K562 (cell line): Measurements from ENCODE around the gene KRTAP4-3. TPM values are rescaled to one million over a fixed set of nuclear protein-coding genes. Genes with fewer than 3 reads are reported as not detected.

Source experiments
- ATAC-seq: fragments of 200-7000 bp; cut with Tn5 transposase; 3 replicates; pipeline ENCODE4 v1.9.1; 2020; ENCODE audit warnings: moderate library complexity
- BruUV-seq: library from RNA; stranded (reverse); fragments of 400-500 nt; replicated peaks from 2 replicates; lab custom pipeline; 2021; lab: Mats Ljungman, UMichigan
- CTCF ChIA-PET: fragments of 300-600 bp; formaldehyde crosslinking; extraction: SDS; loops from one replicate; lab custom pipeline; 2021; ENCODE audit warnings: low intra/inter-chr PET ratio; lab: Yijun Ruan, JAX
- POLR2A ChIA-PET: fragments of 300-600, 350-650 bp; sonication (Branson Sonifier 250); formaldehyde crosslinking; extraction: SDS; loops from one replicate; lab custom pipeline; 2021; ENCODE audit warnings: antibody characterized with exemption, inconsistent platforms; lab: Yijun Ruan, JAX
- DNase-seq, 4 experiments: peaks; one replicate each; pipeline versions ENCODE4 v3.0.0 to v3.0.0-alpha.2; 2011 to 2018; ENCODE audit warnings: low spot score in 3 of 4, mixed read lengths in 3 of 4; ENCODE audit errors: extremely low read depth in 1 of 4
- FAIRE-seq: peaks from 2 replicates; lab custom pipeline; 2011; peaks lifted over from hg19 to GRCh38; lab: Jason Lieb, UNC
- H2AFZ ChIP-seq: 2 replicates; pipeline ENCODE4 v1.6.0; 2011; ENCODE audit warnings: low read depth, low read length, control low read depth, inconsistent platforms
- H3K27ac ChIP-seq: fragments of 200-600 bp; 3 replicates; pipeline ENCODE4 v1.8.0; 2011; ENCODE audit warnings: low read depth, mild to moderate bottlenecking, control low read depth, inconsistent platforms, low read length, moderate library complexity, mixed read lengths; ENCODE audit errors: extremely low read depth
- H3K27me3 ChIP-seq, 2 experiments: fragments of 300-600 bp in 1 of 2; 2 replicates in 1 of 2; 3 replicates in 1 of 2; pipeline versions ENCODE4 v1.6.0 to v1.8.0; 2011; ENCODE audit warnings: inconsistent platforms in 2 of 2, low read length in 2 of 2, mild to moderate bottlenecking in 1 of 2, mixed read lengths in 1 of 2, moderate library complexity in 1 of 2; ENCODE audit not compliant: control insufficient read depth in 2 of 2, insufficient read depth in 2 of 2
- H3K36me3 ChIP-seq: fragments of 300-600 bp; 3 replicates; pipeline ENCODE4 v1.8.0; 2011; ENCODE audit warnings: mild to moderate bottlenecking, low read length, inconsistent platforms; ENCODE audit not compliant: control insufficient read depth, insufficient read depth
- H3K4me1 ChIP-seq, 2 experiments: fragments of 200-600 bp in 1 of 2; replicated peaks in 1 of 2; 2 replicates in 1 of 2; 3 replicates in 1 of 2; pipeline versions ENCODE4 v1.5.1 to v1.8.0; 2011; ENCODE audit warnings: inconsistent platforms in 2 of 2, low read length in 2 of 2, mild to moderate bottlenecking in 1 of 2, mixed read lengths in 1 of 2, moderate library complexity in 1 of 2; ENCODE audit not compliant: control insufficient read depth in 2 of 2, insufficient read depth in 2 of 2
- H3K4me2 ChIP-seq: 2 replicates; pipeline ENCODE4 v1.6.1; 2011; ENCODE audit warnings: low read length, control low read depth, inconsistent platforms, mixed read lengths; ENCODE audit not compliant: insufficient read depth
- H3K4me3 ChIP-seq: fragments of 200-600 bp; sonication (generic), shearing (Covaris generic); 2 replicates; pipeline ENCODE4 v1.5.1; 2016; ENCODE audit warnings: control low read depth, inconsistent platforms
- H3K79me2 ChIP-seq: fragments of 200-600 bp; 3 replicates; pipeline ENCODE4 v1.8.0; 2011; ENCODE audit warnings: low read length, inconsistent platforms; ENCODE audit not compliant: control insufficient read depth, insufficient read depth
- H3K9ac ChIP-seq, 2 experiments: 2 replicates each; pipeline versions ENCODE4 v1.6.0 to v1.6.1; 2011; ENCODE audit warnings: low read depth in 2 of 2, low read length in 2 of 2, control low read depth in 1 of 2, inconsistent platforms in 1 of 2, mild to moderate bottlenecking in 1 of 2, mixed read lengths in 1 of 2; ENCODE audit not compliant: insufficient read depth in 1 of 2
- H3K9me1 ChIP-seq: one replicate; pipeline ENCODE4 v1.6.0; 2011; ENCODE audit warnings: inconsistent platforms, mild to moderate bottlenecking, low read length, moderate library complexity; ENCODE audit not compliant: control insufficient read depth, insufficient read depth
- H3K9me3 ChIP-seq: replicated peaks from 2 replicates; pipeline ENCODE4 v1.5.1; 2011; ENCODE audit warnings: low read depth, low read length, inconsistent platforms; ENCODE audit not compliant: control insufficient read depth, insufficient read depth
- H4K20me1 ChIP-seq: replicated peaks from 2 replicates; pipeline ENCODE4 v1.6.1; 2011; ENCODE audit warnings: low read length, inconsistent platforms, mixed read lengths; ENCODE audit not compliant: control insufficient read depth, insufficient read depth
- ARID1B ChIP-seq: fragments of 450-650 bp; IDR thresholded peaks from 2 replicates; pipeline ENCODE4 v1.6.1; 2016; ENCODE audit warnings: antibody characterized with exemption, mild to moderate bottlenecking, inconsistent platforms
- ATF7 ChIP-seq: fragments of 450-650 bp; IDR thresholded peaks from 2 replicates; pipeline ENCODE4 v1.7.1; 2014; ENCODE audit warnings: mild to moderate bottlenecking, moderate library complexity
- HSF4 ChIP-seq: fragments of 250-450 bp; sonication (Bioruptor Pico); IDR thresholded peaks from 2 replicates; pipeline ENCODE4 v2.1.2; 2022; ENCODE audit warnings: mild to moderate bottlenecking, moderate library complexity, borderline replicate concordance
- MECOM ChIP-seq: fragments of 250-450 bp; sonication (Bioruptor Pico); IDR thresholded peaks from 2 replicates; pipeline ENCODE4 v1.8.0; 2022; ENCODE audit warnings: inconsistent platforms
- PHTF2 ChIP-seq: fragments of 250-450 bp; sonication (Bioruptor Pico); IDR thresholded peaks from 2 replicates; pipeline ENCODE4 v1.5.0; 2021; ENCODE audit warnings: mild to moderate bottlenecking
- PYGO2 ChIP-seq: fragments of 450-650 bp; IDR thresholded peaks from 2 replicates; pipeline ENCODE4 v1.6.1; 2016; ENCODE audit warnings: mild to moderate bottlenecking, missing genetic modification characterization, moderate library complexity, missing compliant biosample characterization
- SMAD2 ChIP-seq: fragments of 150-350 bp; IDR thresholded peaks from 2 replicates; pipeline ENCODE4 v1.6.1; 2014; ENCODE audit warnings: low read depth, mild to moderate bottlenecking, low read length
- SMARCB1 ChIP-seq: IDR thresholded peaks from 2 replicates; pipeline ENCODE4 v1.6.1; 2011; ENCODE audit warnings: improper control_type of control experiment, low read depth; ENCODE audit not compliant: insufficient read length
- SNRNP70 ChIP-seq: fragments of 200-400 bp; formaldehyde crosslinking; optimal IDR thresholded peaks from 2 replicates; pipeline ENCODE3; 2017; ENCODE audit warnings: low read depth, low read length
- ZNF696 ChIP-seq: fragments of 250-450 bp; sonication (Bioruptor Pico); conservative IDR thresholded peaks from 2 replicates; pipeline ENCODE4 v1.4.0; 2020; ENCODE audit warnings: mild to moderate bottlenecking, moderate library complexity
- ZNF77 ChIP-seq: fragments of 250-450 bp; sonication (Bioruptor Pico); IDR thresholded peaks from 2 replicates; pipeline ENCODE4 v1.5.0; 2020
- WGBS: fragments of 100-300 bp; shearing (Covaris generic); methylation state at CpG from one replicate; pipeline ENCODE4 v1.1.6; 2016; ENCODE audit warnings: low coverage, mixed read lengths; ENCODE audit not compliant: insufficient coverage; ENCODE audit errors: missing lambda C conversion rate; 5-methylcytosine and 5-hydroxymethylcytosine counted together
- in situ Hi-C: fragments of 300-500 bp; cut with MboI; formaldehyde crosslinking; loops from 4 replicates; pipeline ENCODE4 v1.15.0; 2018; ENCODE audit warnings: inconsistent platforms, mixed read lengths
- intact Hi-C: fragments of 100-400 bp; cut with micrococcal nuclease; formaldehyde crosslinking; loops from 2 replicates; pipeline ENCODE4 v1.14.2; 2022
- polyA plus RNA-seq, 8 experiments: library from polyadenylated mRNA; depleted of rRNA in 4 of 8; stranded (reverse) in 5 of 8; unstranded in 3 of 8; fragments of >200 nt; fragmentation: Nextera tagmentation in 2 of 8; fragmentation: Illumina TruSeq in 1 of 8; extraction: Ambion mirVana in 2 of 8; extraction: Trizol in 1 of 8; gene quantifications; 2 replicates each; pipeline versions ENCODE4 v1.2.1 to v1.2.3, GENCODE V29; 2011 to 2014; ENCODE audit warnings: inconsistent platforms in 1 of 8, missing spikeins in 1 of 8
- total RNA-seq, 7 experiments: library from RNA; depleted of rRNA in 6 of 7; stranded (reverse); fragments of >200 nt in 6 of 7; fragmentation: Illumina TruSeq in 2 of 7; extraction: Trizol in 2 of 7; gene quantifications; 2 replicates each; pipeline versions ENCODE4 v1.2.1 to v1.2.3, GENCODE V29; 2011 to 2021; ENCODE audit warnings: low replicate concordance in 1 of 7
- TF ChIP-seq, protein P1 (sequence below): fragments of 250-450 bp; sonication (Bioruptor Pico); IDR thresholded peaks from 2 replicates; pipeline ENCODE4 v1.8.0; 2021; ENCODE audit warnings: moderate library complexity, mild to moderate bottlenecking, inconsistent platforms
- TF ChIP-seq, protein P2 (sequence below), 2 experiments: fragments of 450-650 bp in 1 of 2; sonication (generic) in 1 of 2; formaldehyde crosslinking in 1 of 2; IDR thresholded peaks in 1 of 2; conservative IDR thresholded peaks in 1 of 2; 2 replicates each; pipeline versions ENCODE4 v1.6.1 to v1.8.1; 2016 to 2023; ENCODE audit warnings: mild to moderate bottlenecking in 2 of 2, moderate library complexity in 2 of 2, inconsistent platforms in 1 of 2, missing genetic modification reagents in 1 of 2

Gene KRTAP4-3
- total and polyA plus RNA-seq, 9 of the 15 experiments (the other 6 are each of a cell fraction or from before 2014, with no cell fraction given), result not detected

DNA sequence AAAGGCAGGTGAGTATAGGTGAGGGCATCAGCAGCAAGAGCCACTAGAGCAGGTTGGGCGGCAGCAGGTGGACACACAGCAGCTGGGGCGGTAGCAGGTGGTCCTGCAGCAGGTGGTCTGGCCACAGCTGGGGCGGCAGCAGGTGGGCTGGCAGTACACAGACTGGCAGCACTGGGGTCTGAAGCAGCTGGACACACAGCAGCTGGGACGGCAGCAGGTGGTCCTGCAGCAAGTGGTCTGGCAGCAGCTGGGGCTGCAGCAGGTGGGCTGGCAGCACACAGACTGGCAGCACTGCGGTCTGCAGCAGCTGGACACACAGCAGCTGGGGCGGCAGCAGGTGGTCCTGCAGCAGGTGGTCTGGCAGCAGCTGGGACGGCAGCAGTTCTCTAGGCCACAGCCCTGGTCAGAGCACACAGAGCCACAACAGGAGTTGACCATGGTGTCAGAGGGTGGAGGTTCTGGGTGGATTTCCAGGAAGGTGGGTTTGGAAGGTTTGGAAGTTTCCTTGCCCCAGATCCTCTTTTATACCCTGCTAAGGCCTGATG, 9.8 kb upstream of the KRTAP4-3 start, which contains the start of gene KRTAP4-2:
KRTAP4-2 (minus strand) TSS at position 495 of the 545 bp plus-strand sequence; CDS start at position 438, 57 bp downstream.
- no peak for FAIRE-seq
- H2AFZ ChIP-seq, result no peak within 1 kb of the TSS
- in situ Hi-C loops, result no loop called here
- H3K4me3 ChIP-seq, result no peak within 1 kb of the TSS
- no peak for ATAC-seq
- no peaks in the 10 kb centered on the region; the same call in 1 of the 2 replicates for H4K20me1 ChIP-seq
- no peak within 1 kb of the TSS for H3K27ac ChIP-seq
- no peak for TF ChIP-seq PHTF2 (CRISPR knock-in tag)
- no peak for TF ChIP-seq PYGO2
- TF ChIP-seq ZNF696 (CRISPR knock-in tag), result no peak
- TF ChIP-seq, protein P1, sequence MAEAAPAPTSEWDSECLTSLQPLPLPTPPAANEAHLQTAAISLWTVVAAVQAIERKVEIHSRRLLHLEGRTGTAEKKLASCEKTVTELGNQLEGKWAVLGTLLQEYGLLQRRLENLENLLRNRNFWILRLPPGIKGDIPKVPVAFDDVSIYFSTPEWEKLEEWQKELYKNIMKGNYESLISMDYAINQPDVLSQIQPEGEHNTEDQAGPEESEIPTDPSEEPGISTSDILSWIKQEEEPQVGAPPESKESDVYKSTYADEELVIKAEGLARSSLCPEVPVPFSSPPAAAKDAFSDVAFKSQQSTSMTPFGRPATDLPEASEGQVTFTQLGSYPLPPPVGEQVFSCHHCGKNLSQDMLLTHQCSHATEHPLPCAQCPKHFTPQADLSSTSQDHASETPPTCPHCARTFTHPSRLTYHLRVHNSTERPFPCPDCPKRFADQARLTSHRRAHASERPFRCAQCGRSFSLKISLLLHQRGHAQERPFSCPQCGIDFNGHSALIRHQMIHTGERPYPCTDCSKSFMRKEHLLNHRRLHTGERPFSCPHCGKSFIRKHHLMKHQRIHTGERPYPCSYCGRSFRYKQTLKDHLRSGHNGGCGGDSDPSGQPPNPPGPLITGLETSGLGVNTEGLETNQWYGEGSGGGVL, result no peak
- TF ChIP-seq SNRNP70, result no peak
- no peak for TF ChIP-seq MECOM (CRISPR knock-in tag)
- no peak for TF ChIP-seq SMAD2
- TF ChIP-seq, protein P2, sequence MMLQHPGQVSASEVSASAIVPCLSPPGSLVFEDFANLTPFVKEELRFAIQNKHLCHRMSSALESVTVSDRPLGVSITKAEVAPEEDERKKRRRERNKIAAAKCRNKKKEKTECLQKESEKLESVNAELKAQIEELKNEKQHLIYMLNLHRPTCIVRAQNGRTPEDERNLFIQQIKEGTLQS (IDR thresholded peaks at IDR 0.05), result no peak
- TF ChIP-seq, protein P2 (CRISPR knock-in tag; conservative IDR thresholded peaks at IDR 0.05), result no peak
- no peak for TF ChIP-seq ARID1B
- no peak for TF ChIP-seq ATF7
- no peak for TF ChIP-seq HSF4 (CRISPR knock-in tag)
- no peak for TF ChIP-seq ZNF77 (CRISPR knock-in tag)
- no peak for TF ChIP-seq SMARCB1
- peak within 1 kb of the TSS in 1 of 2 experiments; percentile 26; a peak in 1 of 4 replicates for H3K9ac ChIP-seq
- BruUV-seq, result no TSS peak
- no peaks in the 10 kb centered on the region for H3K9me3 ChIP-seq
- intact Hi-C loops, result no loop called here
- H3K27me3 ChIP-seq, result peaks cover 3 to 10% of the 10 kb centered on the region in 2 experiments; a peak in 3 of 5 replicates
- WGBS, result 0% methylated on average over 4 of the region's 7 CpGs
- ChIA-PET POLR2A (no interaction called here), CTCF (no interaction called here)
- no peaks in the 10 kb centered on the region for H3K9me1 ChIP-seq
- H3K4me2 ChIP-seq, result no peak within 1 kb of the TSS
- no peaks in the 10 kb centered on the region for H3K79me2 ChIP-seq
- peaks cover 0 to 2% of the 10 kb centered on the region in 2 experiments; a peak in 2 of 5 replicates for H3K4me1 ChIP-seq
- DNase-seq, result no peak
- no peaks in the 10 kb centered on the region for H3K36me3 ChIP-seq
